ENCODE measurements around the gene NFKB2. TPM values are rescaled to one million over a fixed set of nuclear protein-coding genes. Genes with fewer than 3 reads are reported as not detected.

Gene NFKB2
- total RNA-seq, 1 experiment from 2014 or later = 38.4 TPM

GRCh38 chr10:102408728-102409603 lies 13.5 kb downstream of the NFKB2 start:
- no peak for DNase-seq (ENCODE audit: low spot score)

- no peak for DNase-seq (ENCODE audit: low spot score)
These were observed 14.3 kb downstream of the NFKB2 start for GRCh38 chr10:102409604-102410428.

- DNase-seq (ENCODE audit: low spot score) = no peak
These were observed 15.0 kb downstream of the NFKB2 start for GRCh38 chr10:102410429-102411073.

- no peak for DNase-seq (ENCODE audit: low spot score)
These were observed 16.1 kb downstream of the NFKB2 start for GRCh38 chr10:102411341-102412255.

GRCh38 chr10:102412293-102412692 lies 16.8 kb downstream of the NFKB2 start:
- no peak for DNase-seq (ENCODE audit: low spot score)

- DNase-seq (ENCODE audit: low spot score) = no peak
These were observed 17.7 kb downstream of the NFKB2 start for GRCh38 chr10:102413053-102413705.

GRCh38 chr10:102413806-102414561 lies 18.5 kb downstream of the NFKB2 start:
- no peak for DNase-seq (ENCODE audit: low spot score)

- no peak for DNase-seq (ENCODE audit: low spot score)
These were observed 19.2 kb downstream of the NFKB2 start for GRCh38 chr10:102414749-102415148.

- no peak for DNase-seq (ENCODE audit: low spot score)
These were observed 20.8 kb downstream of the NFKB2 start for GRCh38 chr10:102416283-102416682.

GRCh38 chr10:102416695-102417094 lies 21.2 kb downstream of the NFKB2 start:
- no peak for DNase-seq (ENCODE audit: low spot score)

GRCh38 chr10:102418622-102419268 lies 23.2 kb downstream of the NFKB2 start, which contains the start of gene PSD:
Gene PSD (minus strand): TSS chr10:102418785. CDS start chr10:102417038, 1,747 bp downstream.
- DNase-seq (ENCODE audit: low spot score) = no peak

GRCh38 chr10:102419269-102420180 lies 24.0 kb downstream of the NFKB2 start:
- peak; percentile 32 for DNase-seq (ENCODE audit: low spot score)

GRCh38 chr10:102420181-102420713 lies 24.7 kb downstream of the NFKB2 start:
- DNase-seq (ENCODE audit: low spot score) = no peak

GRCh38 chr10:102420714-102421506 lies 25.4 kb downstream of the NFKB2 start, which contains the start of gene FBXL15:
Gene FBXL15 (plus strand): TSS chr10:102420836. CDS start chr10:102421130, 294 bp downstream.
- DNase-seq (ENCODE audit: low spot score) = peak; percentile 99

- no peak for DNase-seq (ENCODE audit: low spot score)
These were observed 25.9 kb downstream of the NFKB2 start for GRCh38 chr10:102421507-102421756.

GRCh38 chr10:102421757-102422512 lies 26.4 kb downstream of the NFKB2 start:
- peak; percentile 72 for DNase-seq (ENCODE audit: low spot score)

Data from HT-29 (cell line).